HEK293T (cell line): ENCODE results near the gene POLL.

Source experiments
- CTCF ChIA-PET: fragments of 350-600 bp; formaldehyde crosslinking; extraction: SDS; loops from one replicate; lab custom pipeline; 2021; ENCODE audit warnings: antibody characterized with exemption, inconsistent platforms; lab: Yijun Ruan, JAX
- POLR2A ChIA-PET: fragments of 350-600 bp; formaldehyde crosslinking; extraction: SDS; loops from one replicate; lab custom pipeline; 2020; ENCODE audit warnings: antibody characterized with exemption, inconsistent platforms; lab: Yijun Ruan, JAX
- DNase-seq: peaks from one replicate; pipeline ENCODE4 v3.0.0; 2012; ENCODE audit warnings: mixed read lengths; ENCODE audit errors: extremely low spot score
- ARNT ChIP-seq: fragments of 450-650 bp; IDR thresholded peaks from 2 replicates; pipeline ENCODE4 v1.6.1; 2017; ENCODE audit warnings: mild to moderate bottlenecking
- BHLHE40 ChIP-seq: fragments of 450-650 bp; IDR thresholded peaks from 2 replicates; pipeline ENCODE4 v1.6.1; 2016; ENCODE audit warnings: mild to moderate bottlenecking, moderate library complexity, borderline replicate concordance
- CTBP1 ChIP-seq: fragments of 450-650 bp; IDR thresholded peaks from 2 replicates; pipeline ENCODE4 v1.6.1; 2016; ENCODE audit warnings: borderline replicate concordance
- ELF4 ChIP-seq: fragments of 450-650 bp; IDR thresholded peaks from 2 replicates; pipeline ENCODE4 v1.6.1; 2017; ENCODE audit warnings: antibody characterized with exemption
- FOXA1 ChIP-seq: fragments of 450-650 bp; IDR thresholded peaks from 2 replicates; pipeline ENCODE4 v1.6.1; 2016; ENCODE audit warnings: mild to moderate bottlenecking
- FOXK2 ChIP-seq: fragments of 450-650 bp; IDR thresholded peaks from 2 replicates; pipeline ENCODE4 v1.6.1; 2016; ENCODE audit warnings: mild to moderate bottlenecking
- FOXM1 ChIP-seq: fragments of 450-650 bp; IDR thresholded peaks from 2 replicates; pipeline ENCODE4 v1.6.1; 2017; ENCODE audit warnings: mild to moderate bottlenecking, borderline replicate concordance
- HDGF ChIP-seq: fragments of 450-650 bp; IDR thresholded peaks from 2 replicates; pipeline ENCODE4 v1.6.1; 2017; ENCODE audit warnings: antibody characterized with exemption, borderline replicate concordance
- L3MBTL2 ChIP-seq: fragments of 450-650 bp; conservative IDR thresholded peaks from 2 replicates; pipeline ENCODE4 v1.6.1; 2016; ENCODE audit warnings: mild to moderate bottlenecking
- LEF1 ChIP-seq: fragments of 450-650 bp; IDR thresholded peaks from 2 replicates; pipeline ENCODE4 v1.6.1; 2017; ENCODE audit warnings: mild to moderate bottlenecking, borderline replicate concordance
- NFRKB ChIP-seq: fragments of 450-650 bp; IDR thresholded peaks from 2 replicates; pipeline ENCODE4 v1.6.1; 2016; ENCODE audit warnings: mild to moderate bottlenecking, moderate library complexity
- PKNOX1 ChIP-seq: fragments of 450-650 bp; IDR thresholded peaks from 2 replicates; pipeline ENCODE4 v1.6.1; 2016
- SP1 ChIP-seq: fragments of 450-650 bp; IDR thresholded peaks from 2 replicates; pipeline ENCODE4 v1.6.1; 2017
- SUZ12 ChIP-seq: fragments of 450-650 bp; IDR thresholded peaks from 2 replicates; pipeline ENCODE4 v1.6.1; 2016; ENCODE audit warnings: mild to moderate bottlenecking
- TARDBP ChIP-seq: fragments of 450-650 bp; IDR thresholded peaks from 2 replicates; pipeline ENCODE4 v1.6.1; 2016
- ZNF384 ChIP-seq: fragments of 450-650 bp; IDR thresholded peaks from 2 replicates; pipeline ENCODE4 v1.6.1; 2016

POLL gene

GRCh38 chr10:101577121-101577871 is 10.8 kb downstream of the POLL start:
- DNase-seq, result no peak
- ChIA-PET POLR2A (interaction anchor here (1.1 kb wide), 1 partner anchor 11 kb away, joined by 3 read pairs; the partner anchor contains the start of genes DPCD and POLL), CTCF (no interaction called here)
- TF ChIP-seq ELF4, result no peak
- no peak for TF ChIP-seq FOXA1
- no peak for TF ChIP-seq SP1
- TF ChIP-seq PKNOX1, result no peak
- no peak for TF ChIP-seq LEF1
- TF ChIP-seq NFRKB, result no peak
- TF ChIP-seq SUZ12, result no peak
- TF ChIP-seq FOXM1, result no peak
- no peak for TF ChIP-seq ARNT
- TF ChIP-seq ZNF384, result no peak
- TF ChIP-seq FOXK2, result no peak
- no peak for TF ChIP-seq HDGF

- ChIA-PET POLR2A (interaction anchor here (1.9 kb wide), 1 partner anchor 11 kb away, joined by 10 read pairs; the partner anchor contains the start of genes DPCD and POLL), CTCF (interaction anchor here (0.9 to 1.2 kb wide), 4 partner anchors 113 to 434 kb away, joined by 3 to 5 read pairs (median 4); no protein-coding TSS in a partner anchor)
- DNase-seq, result no peak
- TF ChIP-seq FOXK2 (no peak), FOXM1 (no peak), ELF4 (no peak), TARDBP (no peak), ZNF384 (no peak), L3MBTL2 (no peak), LEF1 (no peak), CTBP1 (no peak), NFRKB (no peak), BHLHE40 (no peak), HDGF (no peak), SP1 (no peak), SUZ12 (no peak), PKNOX1 (no peak), FOXA1 (no peak), ARNT (no peak)
Measured at GRCh38 chr10:101576211-101576863, 11.7 kb downstream of the POLL start.

GRCh38 chr10:101575580-101576210 is 12.4 kb downstream of the POLL start:
- TF ChIP-seq ZNF384 (no peak), L3MBTL2 (no peak), FOXK2 (no peak), ELF4 (no peak), FOXA1 (no peak)
- ChIA-PET POLR2A (interaction anchor here (1.9 kb wide), 1 partner anchor 12 kb away, joined by 10 read pairs; the partner anchor contains the start of genes DPCD and POLL), CTCF (interaction anchor here (0.9 to 1.2 kb wide), 4 partner anchors 114 to 433 kb away, joined by 3 to 5 read pairs (median 4); no protein-coding TSS in a partner anchor)
- no peak for DNase-seq

GRCh38 chr10:101575091-101575490 is 13.0 kb downstream of the POLL start:
- ChIA-PET CTCF (interaction anchor here (0.5 kb wide), 1 partner anchor 124 kb away, joined by 3 read pairs; no protein-coding TSS in a partner anchor), POLR2A (interaction anchor here (1.9 kb wide), 1 partner anchor 13 kb away, joined by 10 read pairs; the partner anchor contains the start of genes DPCD and POLL)
- TF ChIP-seq FOXK2 (no peak), CTBP1 (no peak), LEF1 (no peak), FOXM1 (no peak), HDGF (no peak), L3MBTL2 (no peak), PKNOX1 (no peak), FOXA1 (no peak), ARNT (no peak), BHLHE40 (no peak), SUZ12 (no peak), TARDBP (no peak), ELF4 (no peak), SP1 (no peak), ZNF384 (no peak), NFRKB (no peak)
- DNase-seq, result no peak
